GM18868 (cell line): ENCODE results near the gene MC4R.

Experiments used
- ATAC-seq: cut with Tn5 transposase; IDR thresholded peaks from one replicate; pipeline ENCODE4 v1.9.1; 2021; ENCODE audit warnings: mild to moderate bottlenecking, moderate library complexity; ENCODE audit not compliant: unreplicated experiment

MC4R gene

DNA sequence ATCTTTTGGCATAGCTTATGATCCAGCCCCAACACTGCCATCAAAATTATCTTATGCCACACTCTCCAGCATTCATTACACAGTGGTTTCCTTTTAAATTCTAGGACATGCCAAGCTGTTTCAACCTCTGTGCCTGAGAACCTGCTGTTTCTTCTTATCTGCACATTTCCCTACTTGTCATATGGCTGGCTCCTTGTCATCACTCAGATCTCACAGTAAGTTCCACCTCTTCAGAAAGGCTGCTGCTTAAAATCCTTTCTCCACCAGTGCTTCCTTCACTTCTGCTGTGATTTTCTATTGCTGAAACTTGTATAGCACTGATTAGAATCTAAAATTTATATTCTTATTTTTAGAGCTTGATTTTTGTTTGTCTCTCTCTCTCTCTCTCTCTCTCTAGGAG is 43.4 kb downstream of the MC4R start:
- no peak for ATAC-seq

DNA sequence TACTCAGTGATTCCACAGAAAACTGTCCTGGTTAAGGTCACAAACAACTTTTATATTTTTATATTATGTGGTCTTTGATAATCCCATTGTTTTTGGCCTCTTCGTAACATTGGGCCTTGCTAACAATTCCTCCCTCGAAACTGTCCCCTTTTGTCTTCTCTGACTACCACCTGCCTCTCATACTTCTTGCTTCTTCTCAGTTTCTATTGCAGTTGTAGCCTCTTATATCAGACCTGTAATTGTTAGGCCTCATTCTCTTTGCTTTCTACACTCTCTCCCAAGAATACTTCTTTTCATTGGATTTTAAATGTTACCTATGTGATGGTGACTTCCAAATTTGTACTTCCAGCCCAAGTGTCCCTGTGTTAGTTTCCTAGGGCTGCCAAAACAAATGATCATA is 44.7 kb downstream of the MC4R start:
- ATAC-seq, result no peak

GRCh38 chr18:60322591-60322990 is 50.0 kb downstream of the MC4R start:
- ATAC-seq, result no peak
